Subcutaneous adipose tissue (tissue), 4 donors: ENCODE data around the gene SLC22A13. TPM values are rescaled to one million over a fixed set of nuclear protein-coding genes. Genes with fewer than 3 reads are reported as not detected.

ENCODE experiments used
- CTCF ChIP-seq: fragments of 450-650 bp; IDR thresholded peaks from one replicate; pipeline ENCODE4 v1.5.1; 2016; ENCODE audit warnings: low read depth, mild to moderate bottlenecking, control low read depth, antibody characterized with exemption, moderate library complexity
- total RNA-seq, 4 donors: library from RNA; depleted of rRNA; stranded (reverse); fragments of >200 nt; gene quantifications; one replicate each; pipeline ENCODE4 v1.1.0, GENCODE V29; 2016

Gene SLC22A13
- total RNA-seq, 4 donors from 2014 or later: 0.51 TPM; not detected in 3

DNA sequence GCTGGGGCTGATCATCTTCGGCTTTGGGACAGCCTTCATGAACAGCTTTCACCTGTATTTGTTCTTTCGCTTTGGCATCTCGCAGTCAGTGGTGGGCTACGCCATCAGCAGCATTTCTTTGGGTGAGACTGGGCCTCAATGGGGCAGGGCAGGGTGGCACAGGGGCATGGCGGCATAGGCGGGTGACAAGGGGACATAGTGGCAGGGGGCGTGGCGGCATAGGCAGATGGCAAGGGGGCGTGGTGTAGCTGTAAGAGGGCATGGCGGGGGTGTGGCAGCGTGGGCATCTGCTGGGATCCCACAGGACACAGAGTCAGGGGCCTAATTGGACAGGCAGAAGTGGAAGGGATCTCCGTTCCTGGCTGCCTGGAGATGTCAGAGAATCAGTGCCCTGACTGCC lies 42.0 kb downstream of the SLC22A13 start:
- TF ChIP-seq CTCF: no peak

DNA sequence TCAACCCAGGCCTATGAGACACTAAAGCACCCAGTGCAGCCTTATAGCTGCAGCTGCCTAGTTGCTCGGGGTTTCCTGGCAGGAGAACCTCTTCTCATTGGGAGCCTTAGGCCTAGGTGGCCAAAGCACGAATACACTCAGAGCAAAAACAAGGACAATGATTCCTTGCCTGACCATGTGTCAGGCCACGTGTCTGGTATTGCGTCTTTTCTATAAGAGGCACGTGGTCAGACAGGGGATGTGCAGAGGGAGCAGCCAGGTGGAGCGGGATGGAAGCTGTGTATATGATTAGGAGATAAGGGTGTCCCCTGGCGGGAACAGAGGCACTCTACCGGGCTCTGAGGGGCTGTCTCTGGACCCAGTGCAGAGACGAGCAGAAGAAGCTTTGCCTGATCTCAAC lies 42.8 kb downstream of the SLC22A13 start:
- no peak for TF ChIP-seq CTCF

DNA sequence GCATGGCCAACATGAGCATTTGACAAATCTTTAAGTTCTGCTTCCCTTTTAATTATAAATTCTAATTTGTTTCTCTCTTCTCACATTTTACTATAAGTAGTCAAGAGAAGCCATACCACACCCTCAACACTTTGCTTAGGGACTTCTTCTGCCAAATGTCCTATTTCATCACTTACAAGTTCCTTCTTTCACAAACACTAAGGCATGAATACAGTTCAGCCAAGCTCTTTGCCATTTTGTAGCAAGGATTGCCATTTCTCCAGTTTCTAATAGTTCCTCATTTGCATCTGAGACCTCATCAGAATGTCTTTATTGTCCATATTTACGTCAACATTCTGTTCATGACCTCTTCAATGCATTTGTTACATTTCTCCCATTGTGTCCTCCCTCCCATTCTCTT lies 45.9 kb downstream of the SLC22A13 start:
- TF ChIP-seq CTCF: no peak

- no peak for TF ChIP-seq CTCF
Observed at GRCh38 chr3:38311941-38312340, 46.3 kb downstream of the SLC22A13 start.

DNA sequence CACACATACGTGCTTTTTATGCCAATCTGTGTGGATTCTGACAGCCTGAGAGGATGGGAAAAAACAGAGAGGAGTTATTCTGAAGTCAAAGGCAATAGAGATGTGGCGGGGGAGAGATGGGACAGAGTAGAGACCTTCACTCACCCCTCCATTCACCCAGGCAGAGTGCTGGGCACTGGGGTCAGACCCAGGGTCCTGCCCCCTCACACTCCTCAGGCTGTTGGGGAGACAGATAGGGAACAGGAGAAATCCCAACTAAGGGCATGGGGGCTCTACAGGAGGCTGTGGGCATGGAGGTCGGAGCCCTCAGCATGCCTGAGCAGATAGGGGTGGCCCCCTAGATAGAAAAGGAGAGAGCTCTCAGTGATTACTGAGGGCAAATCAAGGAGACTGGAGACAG lies 46.7 kb downstream of the SLC22A13 start:
- TF ChIP-seq CTCF: no peak

DNA sequence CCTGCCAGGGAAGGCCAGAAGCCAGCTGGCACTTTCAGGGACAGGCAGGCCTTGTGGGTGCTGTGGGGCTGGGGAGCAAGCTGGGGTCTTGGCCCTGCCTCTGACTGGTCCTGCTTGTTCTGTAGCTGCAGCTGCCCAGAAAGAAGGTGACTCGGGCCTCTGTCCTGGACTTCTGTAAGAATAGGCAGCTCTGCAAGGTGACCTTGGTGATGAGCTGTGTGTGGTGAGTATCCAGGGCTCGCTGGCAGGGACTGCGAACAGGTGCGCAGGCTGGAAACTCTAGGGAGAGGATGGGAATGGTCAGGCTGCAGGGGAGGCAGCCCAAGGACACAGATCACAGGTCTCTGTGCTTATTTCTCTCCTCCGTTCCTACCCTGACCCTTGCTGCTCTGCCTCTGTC lies 47.7 kb downstream of the SLC22A13 start:
- TF ChIP-seq CTCF: no peak

DNA sequence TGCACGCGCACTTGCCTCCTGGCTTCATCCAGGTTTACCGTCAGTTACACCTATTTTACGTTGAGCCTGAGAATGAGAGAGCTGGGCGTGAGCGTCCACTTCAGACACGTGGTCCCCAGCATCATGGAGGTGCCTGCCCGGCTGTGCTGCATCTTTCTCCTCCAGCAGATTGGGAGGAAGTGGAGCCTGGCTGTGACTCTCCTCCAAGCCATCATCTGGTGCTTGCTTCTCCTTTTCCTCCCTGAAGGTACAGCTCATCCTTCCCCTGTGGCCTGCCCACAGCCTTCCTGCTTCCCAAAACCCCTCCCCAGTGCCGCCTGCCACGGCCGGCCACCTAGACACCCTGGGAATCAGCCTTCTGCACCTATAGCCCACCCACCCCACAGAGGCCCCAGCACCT lies 48.1 kb downstream of the SLC22A13 start:
- no peak for TF ChIP-seq CTCF
